K562 (cell line): Measurements from ENCODE around the gene LMO7. TPM values are rescaled to one million over a fixed set of nuclear protein-coding genes. Genes with fewer than 3 reads are reported as not detected.

Experiments
- ATF6 ChIP-seq: sonication (generic); formaldehyde crosslinking; IDR thresholded peaks from 2 replicates; pipeline ENCODE4 v1.4.0; 2020; ENCODE audit warnings: mild to moderate bottlenecking, missing genetic modification reagents
- CBX2 ChIP-seq: fragments of 200-600 bp; sonication (generic); IDR thresholded peaks from one replicate; pipeline ENCODE4 v1.6.1; 2012; ENCODE audit warnings: mild to moderate bottlenecking, low read length, inconsistent platforms; ENCODE audit not compliant: insufficient read depth, poor library complexity, severe bottlenecking
- NR3C1 ChIP-seq: sonication (generic); formaldehyde crosslinking; IDR thresholded peaks from 2 replicates; pipeline ENCODE4 v1.8.1; 2022; ENCODE audit warnings: missing genetic modification reagents
- SMAD1 ChIP-seq: fragments of 150-350 bp; IDR thresholded peaks from 2 replicates; pipeline ENCODE4 v1.6.1; 2014; ENCODE audit warnings: low read length, low read depth; ENCODE audit not compliant: partially characterized antibody
- SP2 ChIP-seq: IDR thresholded peaks from 2 replicates; pipeline ENCODE4 v1.6.1; 2011; ENCODE audit warnings: mild to moderate bottlenecking, low read depth, low read length, moderate library complexity; ENCODE audit not compliant: poor library complexity, severe bottlenecking; ENCODE audit errors: extremely low read depth
- TAF7 ChIP-seq: fragments of 450-650 bp; IDR thresholded peaks from 2 replicates; pipeline ENCODE4 v1.6.1; 2016; ENCODE audit warnings: missing genetic modification characterization, missing compliant biosample characterization
- ZBTB40 ChIP-seq, 2 experiments: fragments of 450-650 bp in 1 of 2; sonication (generic) in 1 of 2; formaldehyde crosslinking in 1 of 2; IDR thresholded peaks; 2 replicates each; pipeline versions ENCODE4 v1.7.1 to v1.9.0; 2016 to 2022; ENCODE audit warnings: inconsistent platforms in 1 of 2, mild to moderate bottlenecking in 1 of 2, missing genetic modification reagents in 1 of 2
- ZNF224 ChIP-seq: sonication (generic); formaldehyde crosslinking; IDR thresholded peaks from 2 replicates; pipeline ENCODE4 v1.8.0; 2022; ENCODE audit warnings: mild to moderate bottlenecking, missing genetic modification reagents
- ZNF277 ChIP-seq: fragments of 250-450 bp; sonication (Bioruptor Pico); IDR thresholded peaks from 2 replicates; pipeline ENCODE4 v1.8.0; 2022; ENCODE audit warnings: inconsistent platforms, mild to moderate bottlenecking, moderate library complexity, borderline replicate concordance
- ZNF3 ChIP-seq: fragments of 250-450 bp; sonication (Bioruptor Pico); IDR thresholded peaks from 2 replicates; pipeline ENCODE4 v1.5.0; 2021; ENCODE audit warnings: mild to moderate bottlenecking, moderate library complexity
- polyA plus RNA-seq, 8 experiments: library from polyadenylated mRNA; depleted of rRNA in 4 of 8; stranded (reverse) in 5 of 8; unstranded in 3 of 8; fragments of >200 nt; fragmentation: Nextera tagmentation in 2 of 8; fragmentation: Illumina TruSeq in 1 of 8; extraction: Ambion mirVana in 2 of 8; extraction: Trizol in 1 of 8; gene quantifications; 2 replicates each; pipeline versions ENCODE4 v1.2.1 to v1.2.3, GENCODE V29; 2011 to 2014; ENCODE audit warnings: inconsistent platforms in 1 of 8, missing spikeins in 1 of 8
- total RNA-seq, 7 experiments: library from RNA; depleted of rRNA in 6 of 7; stranded (reverse); fragments of >200 nt in 6 of 7; fragmentation: Illumina TruSeq in 2 of 7; extraction: Trizol in 2 of 7; gene quantifications; 2 replicates each; pipeline versions ENCODE4 v1.2.1 to v1.2.3, GENCODE V29; 2011 to 2021; ENCODE audit warnings: low replicate concordance in 1 of 7

LMO7 gene
- total and polyA plus RNA-seq, 9 of the 15 experiments (the other 6 are each of a cell fraction or from before 2014, with no cell fraction given): 0.42 to 4.3 (median 1.7) TPM

DNA sequence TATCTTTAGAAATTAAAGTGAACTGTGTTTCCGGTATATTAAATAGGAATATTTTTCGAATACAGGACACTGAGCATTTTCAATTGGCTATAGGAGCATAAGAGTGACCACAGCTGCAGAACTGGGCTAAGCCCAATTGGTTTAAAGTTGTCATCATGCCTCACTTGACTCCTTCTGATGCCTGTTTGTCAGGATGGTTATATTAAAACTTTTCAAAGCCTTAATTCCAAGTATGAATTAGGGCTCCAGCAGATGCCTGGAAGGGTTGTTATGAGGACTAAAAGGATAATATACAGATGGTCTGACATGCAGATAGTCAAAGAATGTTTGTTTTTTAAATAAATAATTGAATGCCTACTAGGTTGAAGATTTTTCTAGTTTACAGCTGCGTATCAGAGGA lies 100.0 kb downstream of the LMO7 start (continued):
- TF ChIP-seq SP2 (no peak), TAF7 (tag) (no peak), ATF6 (CRISPR knock-in tag) (no peak), ZBTB40 (IDR thresholded peaks at IDR 0.05) (no peak), ZBTB40 (CRISPR knock-in tag; IDR thresholded peaks at IDR 0.05) (no peak), ZNF277 (CRISPR knock-in tag) (no peak), SMAD1 (no peak), ZNF224 (CRISPR knock-in tag) (no peak), NR3C1 (no peak), CBX2 (no peak), ZNF3 (CRISPR knock-in tag) (no peak)
